ENCODE data around the gene UBAC2.

The UBAC2 gene

DNA sequence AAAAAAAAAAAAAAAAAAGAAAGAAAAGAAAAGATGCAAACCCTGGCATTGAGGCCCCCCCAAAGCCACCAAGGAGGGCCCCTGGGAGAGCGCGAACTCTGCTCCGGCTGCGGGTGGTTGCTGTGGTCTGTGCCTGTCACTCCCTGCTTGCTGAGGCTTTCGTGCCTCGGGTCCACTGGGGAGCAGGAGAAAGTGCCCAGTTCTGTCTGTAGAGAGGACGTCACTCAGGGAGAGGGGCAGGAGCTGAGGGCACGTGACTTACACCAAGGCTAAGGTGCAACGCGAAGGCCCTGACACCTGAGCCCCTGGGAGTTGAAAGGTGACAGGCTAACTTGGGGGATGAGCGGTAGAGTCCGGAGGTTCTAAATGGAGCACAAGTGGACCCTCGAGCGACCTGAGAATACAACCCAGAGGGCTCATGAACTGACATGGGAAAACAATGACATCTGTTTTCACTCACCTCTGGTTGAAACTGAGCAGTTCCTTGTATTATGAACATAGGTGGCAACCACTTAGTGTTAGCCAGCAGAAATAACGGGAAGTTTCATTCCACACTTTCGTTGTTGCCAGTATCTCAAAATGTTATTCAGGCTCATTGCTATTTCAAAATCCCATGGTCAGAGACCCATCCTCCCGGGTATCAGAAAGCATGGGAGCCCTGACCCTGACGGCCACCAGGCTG, 231.4 kb downstream of the UBAC2 start:
- Histone ChIP-seq H3K36me3 (no peaks in the 10 kb centered on the region), H3K4me3 (ENCODE audit: low read depth, low read length) (no peak overlapping the region), H3K27ac (no peak overlapping the region), H3K27me3 (ENCODE audit: insufficient read depth, low read depth, severe bottlenecking) (no peaks in the 10 kb centered on the region), H3K9me3 (ENCODE audit: severe bottlenecking) (no peaks in the 10 kb centered on the region)
- no peak for TF ChIP-seq CTCF (IDR thresholded peaks at IDR 0.05; ENCODE audit: low read depth, low read length)
- DNase-seq, result peak; percentile 8

DNA sequence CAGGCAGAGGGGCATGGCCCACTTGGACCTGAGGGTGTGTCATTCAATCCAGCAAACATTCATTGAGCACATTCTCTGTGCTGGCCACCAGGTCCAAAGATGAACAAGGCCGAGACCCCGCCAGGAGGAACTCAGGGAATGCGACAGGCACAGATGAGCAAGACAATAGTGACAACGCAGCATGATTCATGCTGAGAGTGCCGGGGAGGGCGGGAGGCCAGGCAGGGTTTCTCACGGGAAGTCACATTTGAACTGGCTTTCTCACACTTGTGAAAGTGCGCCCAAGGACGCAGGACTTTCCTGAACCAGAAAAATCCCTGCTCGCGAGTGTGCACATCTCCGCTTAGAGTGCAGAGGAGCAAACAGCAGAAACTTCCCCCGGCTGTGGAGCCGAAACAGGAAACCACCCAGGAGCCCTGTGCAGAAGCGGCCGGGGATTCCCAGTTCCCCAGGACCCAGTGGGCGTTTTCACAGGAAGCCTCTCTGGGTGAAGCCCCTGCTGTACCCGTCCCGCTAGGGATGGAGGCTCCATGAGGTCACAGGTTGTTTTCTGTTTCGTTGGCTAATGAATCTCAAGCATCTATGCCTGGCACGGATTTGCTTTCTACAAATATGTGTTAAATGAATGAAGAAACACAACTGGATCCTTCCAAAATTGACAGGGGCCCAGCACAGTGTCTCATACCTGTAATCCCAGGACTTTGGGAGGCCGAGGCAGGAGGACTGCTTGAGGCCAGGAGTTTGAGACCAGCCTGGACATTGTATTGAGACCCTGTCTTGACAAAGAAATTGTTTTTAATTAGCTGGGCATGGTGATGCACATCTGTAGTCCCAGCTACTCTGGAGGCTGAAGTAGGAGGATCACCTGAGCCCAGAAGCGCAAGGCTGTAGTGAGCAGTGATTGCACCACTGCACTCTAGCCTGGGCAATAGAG, 232.2 kb downstream of the UBAC2 start:
- no peak overlapping the region for H3K27ac ChIP-seq
- TF ChIP-seq CTCF (IDR thresholded peaks at IDR 0.05; ENCODE audit: low read depth, low read length), result no peak
- H3K27me3 ChIP-seq (ENCODE audit: insufficient read depth, low read depth, severe bottlenecking), result no peaks in the 10 kb centered on the region
- H3K9me3 ChIP-seq (ENCODE audit: severe bottlenecking), result no peaks in the 10 kb centered on the region
- H3K36me3 ChIP-seq, result no peaks in the 10 kb centered on the region
- no peak overlapping the region for H3K4me3 ChIP-seq (ENCODE audit: low read depth, low read length)
- peak; percentile 15 for DNase-seq

GRCh38 chr13:99433543-99434075, 233.0 kb downstream of the UBAC2 start:
- Histone ChIP-seq H3K4me3 (ENCODE audit: low read depth, low read length) (no peak overlapping the region), H3K9me3 (ENCODE audit: severe bottlenecking) (no peaks in the 10 kb centered on the region), H3K27ac (no peak overlapping the region), H3K27me3 (ENCODE audit: insufficient read depth, low read depth, severe bottlenecking) (no peaks in the 10 kb centered on the region), H3K36me3 (no peaks in the 10 kb centered on the region)
- no peak for TF ChIP-seq CTCF (IDR thresholded peaks at IDR 0.05; ENCODE audit: low read depth, low read length)
- peak; percentile 9 for DNase-seq

DNA sequence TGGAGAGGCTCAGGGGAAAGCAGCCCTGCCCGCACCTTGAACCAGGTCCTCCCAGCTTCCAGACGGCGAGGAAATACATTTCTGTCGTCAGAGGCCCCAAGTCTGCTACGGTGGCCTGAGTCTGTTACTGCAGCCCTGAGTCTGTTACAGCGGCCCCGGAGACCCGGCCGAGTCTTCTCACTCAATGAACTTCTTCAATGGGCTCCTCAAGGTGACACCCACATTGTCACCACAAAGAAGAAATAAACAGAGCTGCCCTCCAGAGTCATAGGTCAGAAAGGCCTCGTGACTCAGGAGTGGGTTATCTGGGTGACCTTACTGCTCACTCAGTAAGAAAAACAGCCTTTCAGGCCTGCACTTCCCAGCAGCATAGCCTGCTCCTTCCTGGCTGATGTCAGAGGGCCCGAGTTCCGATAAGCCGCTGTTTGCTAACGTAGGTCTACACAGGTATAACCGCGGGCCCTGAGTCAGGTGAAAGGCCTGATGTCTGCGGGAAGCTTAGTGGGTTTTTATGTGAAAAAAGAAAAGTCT, 233.7 kb downstream of the UBAC2 start:
- H3K4me3 ChIP-seq (ENCODE audit: low read depth, low read length), result no peak overlapping the region
- H3K27ac ChIP-seq, result no peak overlapping the region
- no peaks in the 10 kb centered on the region for H3K9me3 ChIP-seq (ENCODE audit: severe bottlenecking)
- peak; percentile 23 for DNase-seq
- H3K36me3 ChIP-seq, result no peaks in the 10 kb centered on the region
- H3K27me3 ChIP-seq (ENCODE audit: insufficient read depth, low read depth, severe bottlenecking), result peaks cover 2% of the 10 kb centered on the region
- 0 out of 2 replicates have a peak, but pooled peaks have one; percentile 19 for TF ChIP-seq CTCF (IDR thresholded peaks at IDR 0.05; ENCODE audit: low read depth, low read length)

DNA sequence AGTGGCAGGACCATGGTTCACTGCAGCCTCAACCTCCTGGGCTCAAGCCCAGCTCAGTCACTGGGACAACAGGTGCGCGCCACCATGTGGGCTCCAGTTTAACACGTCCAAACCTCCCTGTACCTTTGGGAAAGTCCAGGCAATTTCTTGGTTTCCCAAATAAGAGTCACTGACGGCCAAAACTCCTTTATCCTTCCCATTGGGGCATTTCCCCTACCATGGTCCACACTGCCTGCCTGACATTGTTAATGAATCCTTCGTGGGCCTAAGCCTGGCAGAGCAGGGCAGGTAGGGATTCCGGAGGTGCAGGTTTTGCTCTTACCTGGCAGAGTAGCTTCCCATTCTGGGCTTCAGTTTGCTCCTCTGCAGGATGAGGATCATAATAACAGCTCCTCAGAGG, 234.5 kb downstream of the UBAC2 start:
- Histone ChIP-seq H3K4me3 (ENCODE audit: low read depth, low read length) (no peak overlapping the region), H3K27me3 (ENCODE audit: insufficient read depth, low read depth, severe bottlenecking) (peaks cover 2% of the 10 kb centered on the region), H3K27ac (no peak overlapping the region), H3K36me3 (no peaks in the 10 kb centered on the region), H3K9me3 (ENCODE audit: severe bottlenecking) (no peaks in the 10 kb centered on the region)
- DNase-seq, result peak; percentile 4
- no peak for TF ChIP-seq CTCF (IDR thresholded peaks at IDR 0.05; ENCODE audit: low read depth, low read length)

All from WERI-Rb-1 (cell line).